GM23248 (cell line): ENCODE measurements around the gene SERPINA12.

Experiments used
- EZH2 ChIP-seq: fragments of 200-600 bp; sonication (generic); IDR thresholded peaks from 2 replicates; pipeline ENCODE4 v1.6.1; 2018; ENCODE audit warnings: antibody characterized with exemption, mild to moderate bottlenecking; ENCODE audit not compliant: insufficient read depth, poor library complexity, severe bottlenecking
- EZH2phosphoT487 ChIP-seq: fragments of 200-600 bp; sonication (generic); IDR thresholded peaks from 2 replicates; pipeline ENCODE4 v1.6.1; 2018; ENCODE audit warnings: antibody characterized with exemption, moderate library complexity, mild to moderate bottlenecking, low read depth; ENCODE audit not compliant: insufficient read depth

- no peak for TF ChIP-seq EZH2phosphoT487
- TF ChIP-seq EZH2 = no peak
Measured at GRCh38 chr14:94439453-94440057, 69.7 kb downstream of the SERPINA12 start.
